A549 (cell line): Measurements from ENCODE around the gene CLDN1.

Experiments used
- EP300 ChIP-seq, 2 experiments: fragments of >200 bp; sonication (Bioruptor Twin); formaldehyde crosslinking; IDR thresholded peaks; 2 replicates in 1 of 2; 3 replicates in 1 of 2; pipeline ENCODE4 v1.6.1; 2016 to 2017
- ESRRA ChIP-seq: fragments of 150-350 bp; IDR thresholded peaks from 2 replicates; pipeline ENCODE4 v1.6.1; 2014; ENCODE audit warnings: mild to moderate bottlenecking, low read length, borderline replicate concordance
- HEYL ChIP-seq: fragments of 250-450 bp; sonication (Bioruptor Pico); IDR thresholded peaks from 2 replicates; pipeline ENCODE4 v1.8.0; 2021; ENCODE audit warnings: mild to moderate bottlenecking, moderate library complexity
- KDM5A ChIP-seq: fragments of 200-600 bp; sonication (generic); IDR thresholded peaks from 2 replicates; pipeline ENCODE4 v1.6.1; 2016; ENCODE audit warnings: antibody characterized with exemption, mild to moderate bottlenecking
- MYC ChIP-seq: IDR thresholded peaks from 2 replicates; pipeline ENCODE4 v1.6.1; 2012; ENCODE audit warnings: mild to moderate bottlenecking, inconsistent platforms, low read length, improper control_type of control experiment, borderline replicate concordance
- POLR2A ChIP-seq: IDR thresholded peaks from 2 replicates; pipeline ENCODE4 v1.6.1; 2012; ENCODE audit warnings: mild to moderate bottlenecking, low read length
- RFX5 ChIP-seq: fragments of 450-650 bp; IDR thresholded peaks from 2 replicates; pipeline ENCODE4 v1.7.1; 2014; ENCODE audit warnings: antibody characterized with exemption, mild to moderate bottlenecking, moderate library complexity
- RNF2 ChIP-seq: fragments of 200-600 bp; sonication (generic); IDR thresholded peaks from 2 replicates; pipeline ENCODE4 v1.6.1; 2016; ENCODE audit warnings: low read depth, mild to moderate bottlenecking, antibody characterized with exemption, moderate library complexity, borderline replicate concordance
- ZC3H11A ChIP-seq: fragments of 450-650 bp; IDR thresholded peaks from 2 replicates; pipeline ENCODE4 v1.6.1; 2014; ENCODE audit warnings: antibody characterized with exemption, mild to moderate bottlenecking
- TF ChIP-seq, protein P1 (sequence below): fragments of >200 bp; sonication (Bioruptor Twin); formaldehyde crosslinking; IDR thresholded peaks from 3 replicates; pipeline ENCODE4 v1.5.1; 2016
- TF ChIP-seq, protein P2 (sequence below): IDR thresholded peaks from 2 replicates; pipeline ENCODE4 v1.6.1; 2012; ENCODE audit warnings: low read depth, borderline replicate concordance
- TF ChIP-seq, protein P3 (sequence below): IDR thresholded peaks from 2 replicates; pipeline ENCODE4 v1.6.1; 2012
- TF ChIP-seq, protein P4 (sequence below): IDR thresholded peaks from 2 replicates; pipeline ENCODE4 v1.6.1; 2012

GRCh38 chr3:190308154-190308553, 14.1 kb downstream of the CLDN1 start:
- TF ChIP-seq, protein P1, sequence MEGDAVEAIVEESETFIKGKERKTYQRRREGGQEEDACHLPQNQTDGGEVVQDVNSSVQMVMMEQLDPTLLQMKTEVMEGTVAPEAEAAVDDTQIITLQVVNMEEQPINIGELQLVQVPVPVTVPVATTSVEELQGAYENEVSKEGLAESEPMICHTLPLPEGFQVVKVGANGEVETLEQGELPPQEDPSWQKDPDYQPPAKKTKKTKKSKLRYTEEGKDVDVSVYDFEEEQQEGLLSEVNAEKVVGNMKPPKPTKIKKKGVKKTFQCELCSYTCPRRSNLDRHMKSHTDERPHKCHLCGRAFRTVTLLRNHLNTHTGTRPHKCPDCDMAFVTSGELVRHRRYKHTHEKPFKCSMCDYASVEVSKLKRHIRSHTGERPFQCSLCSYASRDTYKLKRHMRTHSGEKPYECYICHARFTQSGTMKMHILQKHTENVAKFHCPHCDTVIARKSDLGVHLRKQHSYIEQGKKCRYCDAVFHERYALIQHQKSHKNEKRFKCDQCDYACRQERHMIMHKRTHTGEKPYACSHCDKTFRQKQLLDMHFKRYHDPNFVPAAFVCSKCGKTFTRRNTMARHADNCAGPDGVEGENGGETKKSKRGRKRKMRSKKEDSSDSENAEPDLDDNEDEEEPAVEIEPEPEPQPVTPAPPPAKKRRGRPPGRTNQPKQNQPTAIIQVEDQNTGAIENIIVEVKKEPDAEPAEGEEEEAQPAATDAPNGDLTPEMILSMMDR: no peak
- TF ChIP-seq ESRRA: no peak
- TF ChIP-seq, protein P2, sequence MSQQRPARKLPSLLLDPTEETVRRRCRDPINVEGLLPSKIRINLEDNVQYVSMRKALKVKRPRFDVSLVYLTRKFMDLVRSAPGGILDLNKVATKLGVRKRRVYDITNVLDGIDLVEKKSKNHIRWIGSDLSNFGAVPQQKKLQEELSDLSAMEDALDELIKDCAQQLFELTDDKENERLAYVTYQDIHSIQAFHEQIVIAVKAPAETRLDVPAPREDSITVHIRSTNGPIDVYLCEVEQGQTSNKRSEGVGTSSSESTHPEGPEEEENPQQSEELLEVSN: no peak
- no peak for TF ChIP-seq KDM5A
- TF ChIP-seq EP300 (IDR thresholded peaks at IDR 0.05): no peak
- TF ChIP-seq RFX5: no peak
- no peak for TF ChIP-seq POLR2A
- TF ChIP-seq, protein P3, sequence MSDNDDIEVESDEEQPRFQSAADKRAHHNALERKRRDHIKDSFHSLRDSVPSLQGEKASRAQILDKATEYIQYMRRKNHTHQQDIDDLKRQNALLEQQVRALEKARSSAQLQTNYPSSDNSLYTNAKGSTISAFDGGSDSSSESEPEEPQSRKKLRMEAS: no peak
- no peak for TF ChIP-seq MYC
- no peak for TF ChIP-seq HEYL
- no peak for TF ChIP-seq RNF2
- TF ChIP-seq, protein P4, sequence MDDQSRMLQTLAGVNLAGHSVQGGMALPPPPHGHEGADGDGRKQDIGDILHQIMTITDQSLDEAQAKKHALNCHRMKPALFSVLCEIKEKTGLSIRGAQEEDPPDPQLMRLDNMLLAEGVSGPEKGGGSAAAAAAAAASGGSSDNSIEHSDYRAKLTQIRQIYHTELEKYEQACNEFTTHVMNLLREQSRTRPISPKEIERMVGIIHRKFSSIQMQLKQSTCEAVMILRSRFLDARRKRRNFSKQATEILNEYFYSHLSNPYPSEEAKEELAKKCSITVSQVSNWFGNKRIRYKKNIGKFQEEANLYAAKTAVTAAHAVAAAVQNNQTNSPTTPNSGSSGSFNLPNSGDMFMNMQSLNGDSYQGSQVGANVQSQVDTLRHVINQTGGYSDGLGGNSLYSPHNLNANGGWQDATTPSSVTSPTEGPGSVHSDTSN: no peak
- no peak for TF ChIP-seq ZC3H11A
